HEK293 (cell line): ENCODE measurements around the gene ERGIC1.

ENCODE experiments used
- BCL11A ChIP-seq: fragments of 450-650 bp; formaldehyde crosslinking; IDR thresholded peaks from 2 replicates; pipeline ENCODE4 v1.5.1; 2016; ENCODE audit warnings: low read depth, missing biosample characterization, missing genetic modification characterization
- BCL11B ChIP-seq: fragments of 450-650 bp; formaldehyde crosslinking; IDR thresholded peaks from 2 replicates; pipeline ENCODE4 v1.5.1; 2016; ENCODE audit warnings: low read depth, missing biosample characterization, missing genetic modification characterization
- KLF10 ChIP-seq: fragments of 450-650 bp; IDR thresholded peaks from 2 replicates; pipeline ENCODE4 v1.5.1; 2018; ENCODE audit warnings: missing biosample characterization, mild to moderate bottlenecking, missing genetic modification characterization
- KLF9 ChIP-seq: fragments of 450-650 bp; formaldehyde crosslinking; IDR thresholded peaks from 2 replicates; pipeline ENCODE4 v1.5.1; 2016; ENCODE audit warnings: missing biosample characterization, missing genetic modification characterization, low read depth
- OSR2 ChIP-seq: fragments of 450-650 bp; formaldehyde crosslinking; IDR thresholded peaks from 2 replicates; pipeline ENCODE4 v1.5.1; 2016; ENCODE audit warnings: missing biosample characterization, missing genetic modification characterization
- PRDM1 ChIP-seq: fragments of 450-650 bp; formaldehyde crosslinking; IDR thresholded peaks from 2 replicates; pipeline ENCODE4; 2016; ENCODE audit warnings: missing biosample characterization, missing genetic modification characterization
- REPIN1 ChIP-seq: fragments of 450-650 bp; formaldehyde crosslinking; IDR thresholded peaks from 2 replicates; pipeline ENCODE4 v1.5.1; 2017; ENCODE audit warnings: missing biosample characterization, missing genetic modification characterization, low read depth
- SCRT1 ChIP-seq: fragments of 450-650 bp; formaldehyde crosslinking; IDR thresholded peaks from 2 replicates; pipeline ENCODE4 v1.5.1; 2016; ENCODE audit warnings: missing biosample characterization, missing genetic modification characterization, borderline replicate concordance
- SCRT2 ChIP-seq: fragments of 450-650 bp; formaldehyde crosslinking; IDR thresholded peaks from 2 replicates; pipeline ENCODE4 v1.5.1; 2016; ENCODE audit warnings: missing biosample characterization, missing genetic modification characterization
- ZBTB1 ChIP-seq: fragments of 450-650 bp; formaldehyde crosslinking; IDR thresholded peaks from 2 replicates; pipeline ENCODE4 v1.5.1; 2016; ENCODE audit warnings: missing biosample characterization, missing genetic modification characterization
- ZIC2 ChIP-seq: fragments of 450-650 bp; formaldehyde crosslinking; IDR thresholded peaks from 2 replicates; pipeline ENCODE4 v1.5.1; 2016; ENCODE audit warnings: missing biosample characterization, missing genetic modification characterization
- ZNF112 ChIP-seq: fragments of 450-650 bp; formaldehyde crosslinking; IDR thresholded peaks from 2 replicates; pipeline ENCODE4 v1.5.0; 2017; ENCODE audit warnings: missing biosample characterization, missing genetic modification characterization
- ZNF121 ChIP-seq: fragments of 450-650 bp; formaldehyde crosslinking; IDR thresholded peaks from 2 replicates; pipeline ENCODE4 v1.5.1; 2016; ENCODE audit warnings: missing biosample characterization, missing genetic modification characterization
- ZNF16 ChIP-seq: fragments of 450-650 bp; formaldehyde crosslinking; IDR thresholded peaks from 2 replicates; pipeline ENCODE4 v1.5.1; 2016; ENCODE audit warnings: low read depth, missing biosample characterization, missing genetic modification characterization
- ZNF175 ChIP-seq: fragments of 450-650 bp; formaldehyde crosslinking; IDR thresholded peaks from 2 replicates; pipeline ENCODE4 v1.5.1; 2016; ENCODE audit warnings: missing biosample characterization, missing genetic modification characterization
- ZNF214 ChIP-seq: fragments of 450-650 bp; formaldehyde crosslinking; IDR thresholded peaks from 2 replicates; pipeline ENCODE4 v1.5.1; 2017; ENCODE audit warnings: missing biosample characterization, mild to moderate bottlenecking, missing genetic modification characterization, borderline replicate concordance
- ZNF274 ChIP-seq, 2 experiments: fragments of 200-500 bp in 1 of 2; fragments of 450-650 bp in 1 of 2; sonication (Bioruptor generic) in 1 of 2; formaldehyde crosslinking in 1 of 2; IDR thresholded peaks; 2 replicates each; pipeline versions ENCODE4 v1.5.1 to v1.6.1; 2014 to 2016; ENCODE audit warnings: borderline replicate concordance in 1 of 2, inconsistent platforms in 1 of 2, low read length in 1 of 2, missing biosample characterization in 1 of 2, missing genetic modification characterization in 1 of 2
- ZNF292 ChIP-seq: fragments of 450-650 bp; formaldehyde crosslinking; IDR thresholded peaks from 2 replicates; pipeline ENCODE4 v1.5.1; 2016; ENCODE audit warnings: low read depth, missing biosample characterization, missing genetic modification characterization, borderline replicate concordance
- ZNF341 ChIP-seq: fragments of 450-650 bp; formaldehyde crosslinking; IDR thresholded peaks from 2 replicates; pipeline ENCODE4; 2016; ENCODE audit warnings: low read depth, missing biosample characterization, missing genetic modification characterization
- ZNF530 ChIP-seq: fragments of 450-650 bp; formaldehyde crosslinking; IDR thresholded peaks from 2 replicates; pipeline ENCODE4 v1.5.1; 2016; ENCODE audit warnings: low read depth, missing biosample characterization, missing genetic modification characterization
- ZNF558 ChIP-seq: fragments of 450-650 bp; formaldehyde crosslinking; IDR thresholded peaks from 2 replicates; pipeline ENCODE4 v1.5.1; 2016; ENCODE audit warnings: missing biosample characterization, missing genetic modification characterization
- ZNF600 ChIP-seq: fragments of 450-650 bp; formaldehyde crosslinking; IDR thresholded peaks from 2 replicates; pipeline ENCODE4 v1.5.1; 2016; ENCODE audit warnings: missing biosample characterization, missing genetic modification characterization
- ZNF623 ChIP-seq: fragments of 450-650 bp; formaldehyde crosslinking; IDR thresholded peaks from 2 replicates; pipeline ENCODE4 v1.5.1; 2016; ENCODE audit warnings: missing biosample characterization, missing genetic modification characterization
- ZNF626 ChIP-seq: fragments of 450-650 bp; sonication (Bioruptor Pico); formaldehyde crosslinking; IDR thresholded peaks from 2 replicates; pipeline ENCODE4 v1.5.1; 2018; ENCODE audit warnings: missing biosample characterization, missing genetic modification characterization, inconsistent platforms
- ZNF629 ChIP-seq: fragments of 450-650 bp; formaldehyde crosslinking; IDR thresholded peaks from 2 replicates; pipeline ENCODE4 v1.5.1; 2017; ENCODE audit warnings: missing biosample characterization, missing genetic modification characterization
- ZNF654 ChIP-seq: fragments of 450-650 bp; formaldehyde crosslinking; IDR thresholded peaks from 2 replicates; pipeline ENCODE4 v1.5.1; 2016; ENCODE audit warnings: low read depth, missing biosample characterization, missing genetic modification characterization
- ZNF670 ChIP-seq: fragments of 450-650 bp; formaldehyde crosslinking; IDR thresholded peaks from 2 replicates; pipeline ENCODE4 v1.5.1; 2016; ENCODE audit warnings: missing biosample characterization, missing genetic modification characterization, low read depth
- ZNF707 ChIP-seq: fragments of 450-650 bp; formaldehyde crosslinking; IDR thresholded peaks from 2 replicates; pipeline ENCODE4 v1.5.1; 2016; ENCODE audit warnings: missing biosample characterization, missing genetic modification characterization
- ZNF776 ChIP-seq: fragments of 450-650 bp; formaldehyde crosslinking; IDR thresholded peaks from 2 replicates; pipeline ENCODE4 v1.5.0; 2017; ENCODE audit warnings: missing biosample characterization, missing genetic modification characterization, borderline replicate concordance
- ZNF777 ChIP-seq: fragments of 450-650 bp; formaldehyde crosslinking; IDR thresholded peaks from 2 replicates; pipeline ENCODE4 v1.5.1; 2017; ENCODE audit warnings: missing biosample characterization, missing genetic modification characterization, borderline replicate concordance
- ZNF785 ChIP-seq: fragments of 450-650 bp; formaldehyde crosslinking; IDR thresholded peaks from 2 replicates; pipeline ENCODE4 v1.5.1; 2016; ENCODE audit warnings: missing biosample characterization, missing genetic modification characterization
- ZNF843 ChIP-seq: fragments of 450-650 bp; formaldehyde crosslinking; IDR thresholded peaks from 2 replicates; pipeline ENCODE4 v1.5.1; 2016; ENCODE audit warnings: missing biosample characterization, missing genetic modification characterization
- ZSCAN30 ChIP-seq: fragments of 450-650 bp; IDR thresholded peaks from 2 replicates; pipeline ENCODE4 v1.5.1; 2018; ENCODE audit warnings: missing biosample characterization, mild to moderate bottlenecking, missing genetic modification characterization, moderate library complexity
- TF ChIP-seq, protein P1 (sequence below): fragments of 450-650 bp; formaldehyde crosslinking; IDR thresholded peaks from 2 replicates; pipeline ENCODE4 v1.5.1; 2016; ENCODE audit warnings: missing biosample characterization, missing genetic modification characterization
- TF ChIP-seq, protein P2 (sequence below): fragments of 450-650 bp; formaldehyde crosslinking; IDR thresholded peaks from 2 replicates; pipeline ENCODE4 v1.5.1; 2017; ENCODE audit warnings: missing biosample characterization, missing genetic modification characterization
- TF ChIP-seq, protein P3 (sequence below): fragments of 450-650 bp; IDR thresholded peaks from 2 replicates; pipeline ENCODE4 v1.5.1; 2018; ENCODE audit warnings: missing biosample characterization, mild to moderate bottlenecking, missing genetic modification characterization
- TF ChIP-seq, protein P4 (sequence below): fragments of 450-650 bp; formaldehyde crosslinking; IDR thresholded peaks from 2 replicates; pipeline ENCODE4 v1.5.1; 2017; ENCODE audit warnings: missing biosample characterization, missing genetic modification characterization

Gene ERGIC1

DNA sequence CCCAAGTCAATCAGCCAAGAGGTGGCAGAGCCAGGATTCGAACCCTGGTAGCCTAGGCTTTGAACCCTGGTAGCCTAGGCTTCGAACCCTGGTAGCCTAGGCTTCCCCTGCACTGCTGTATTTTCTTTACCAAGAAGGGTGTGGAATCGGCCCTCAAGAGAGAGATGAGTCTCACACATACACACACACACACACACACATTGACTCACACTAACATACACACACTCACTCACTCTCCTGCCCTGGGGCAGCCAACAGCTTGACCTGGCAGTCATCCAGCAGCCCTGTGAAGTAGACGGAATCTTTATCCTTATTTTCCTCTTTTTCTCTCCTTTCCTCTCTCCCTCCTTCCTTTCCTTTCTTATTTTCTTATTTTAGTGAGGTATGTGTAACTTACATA, 69.7 kb downstream of the ERGIC1 start (continued):
- TF ChIP-seq, protein P1, sequence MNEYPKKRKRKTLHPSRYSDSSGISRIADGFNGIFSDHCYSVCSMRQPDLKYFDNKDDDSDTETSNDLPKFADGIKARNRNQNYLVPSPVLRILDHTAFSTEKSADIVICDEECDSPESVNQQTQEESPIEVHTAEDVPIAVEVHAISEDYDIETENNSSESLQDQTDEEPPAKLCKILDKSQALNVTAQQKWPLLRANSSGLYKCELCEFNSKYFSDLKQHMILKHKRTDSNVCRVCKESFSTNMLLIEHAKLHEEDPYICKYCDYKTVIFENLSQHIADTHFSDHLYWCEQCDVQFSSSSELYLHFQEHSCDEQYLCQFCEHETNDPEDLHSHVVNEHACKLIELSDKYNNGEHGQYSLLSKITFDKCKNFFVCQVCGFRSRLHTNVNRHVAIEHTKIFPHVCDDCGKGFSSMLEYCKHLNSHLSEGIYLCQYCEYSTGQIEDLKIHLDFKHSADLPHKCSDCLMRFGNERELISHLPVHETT (tag by site-specific recombination): peak; percentile 86
- TF ChIP-seq REPIN1 (tag by site-specific recombination) (no peak), ZIC2 (peak; percentile 88), ZNF214 (tag by site-specific recombination) (no peak), ZNF654 (tag by site-specific recombination) (no peak), ZNF629 (peak; percentile 86), ZBTB1 (tag by site-specific recombination) (0 out of 2 replicates have a peak, but pooled peaks have one; percentile 54), PRDM1 (tag by site-specific recombination) (peak; percentile 98), SCRT2 (peak; percentile 68), ZNF670 (tag by site-specific recombination) (no peak), ZNF707 (tag by site-specific recombination) (no peak), ZNF785 (tag by site-specific recombination) (peak; percentile 89), KLF10 (tag by site-specific recombination) (no peak), ZNF623 (tag by site-specific recombination) (peak; percentile 50), BCL11B (tag by site-specific recombination) (peak; percentile 65; the same call in 1 of the 2 replicates), ZNF530 (no peak), KLF9 (tag by site-specific recombination) (peak; percentile 56; the same call in 1 of the 2 replicates), ZNF558 (tag by site-specific recombination) (peak; percentile 78), ZNF121 (tag by site-specific recombination) (no peak), SCRT1 (no peak), ZNF600 (tag by site-specific recombination) (peak; percentile 82), ZNF16 (no peak), ZNF626 (tag by site-specific recombination) (no peak), ZNF175 (tag by site-specific recombination) (no peak), OSR2 (no peak), ZNF274 (IDR thresholded peaks at IDR 0.05; ENCODE audit: low read length) (no peak), ZNF274 (tag by site-specific recombination; IDR thresholded peaks at IDR 0.05; ENCODE audit: borderline replicate concordance) (no peak), BCL11A (peak; percentile 75), ZNF843 (tag by site-specific recombination) (peak; percentile 88), ZSCAN30 (tag by site-specific recombination) (peak; percentile 66; the same call in 1 of the 2 replicates), ZNF777 (tag by site-specific recombination) (peak; percentile 68; the same call in 1 of the 2 replicates), ZNF292 (tag by site-specific recombination) (no peak), ZNF112 (tag by site-specific recombination) (peak; percentile 94), ZNF776 (tag by site-specific recombination) (peak; percentile 98), ZNF341 (tag by site-specific recombination) (no peak)
- TF ChIP-seq, protein P2, sequence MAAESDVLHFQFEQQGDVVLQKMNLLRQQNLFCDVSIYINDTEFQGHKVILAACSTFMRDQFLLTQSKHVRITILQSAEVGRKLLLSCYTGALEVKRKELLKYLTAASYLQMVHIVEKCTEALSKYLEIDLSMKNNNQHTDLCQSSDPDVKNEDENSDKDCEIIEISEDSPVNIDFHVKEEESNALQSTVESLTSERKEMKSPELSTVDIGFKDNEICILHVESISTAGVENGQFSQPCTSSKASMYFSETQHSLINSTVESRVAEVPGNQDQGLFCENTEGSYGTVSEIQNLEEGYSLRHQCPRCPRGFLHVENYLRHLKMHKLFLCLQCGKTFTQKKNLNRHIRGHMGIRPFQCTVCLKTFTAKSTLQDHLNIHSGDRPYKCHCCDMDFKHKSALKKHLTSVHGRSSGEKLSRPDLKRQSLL: no peak
- TF ChIP-seq, protein P3, sequence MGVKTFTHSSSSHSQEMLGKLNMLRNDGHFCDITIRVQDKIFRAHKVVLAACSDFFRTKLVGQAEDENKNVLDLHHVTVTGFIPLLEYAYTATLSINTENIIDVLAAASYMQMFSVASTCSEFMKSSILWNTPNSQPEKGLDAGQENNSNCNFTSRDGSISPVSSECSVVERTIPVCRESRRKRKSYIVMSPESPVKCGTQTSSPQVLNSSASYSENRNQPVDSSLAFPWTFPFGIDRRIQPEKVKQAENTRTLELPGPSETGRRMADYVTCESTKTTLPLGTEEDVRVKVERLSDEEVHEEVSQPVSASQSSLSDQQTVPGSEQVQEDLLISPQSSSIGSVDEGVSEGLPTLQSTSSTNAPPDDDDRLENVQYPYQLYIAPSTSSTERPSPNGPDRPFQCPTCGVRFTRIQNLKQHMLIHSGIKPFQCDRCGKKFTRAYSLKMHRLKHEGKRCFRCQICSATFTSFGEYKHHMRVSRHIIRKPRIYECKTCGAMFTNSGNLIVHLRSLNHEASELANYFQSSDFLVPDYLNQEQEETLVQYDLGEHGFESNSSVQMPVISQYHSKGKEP: no peak
- TF ChIP-seq, protein P4, sequence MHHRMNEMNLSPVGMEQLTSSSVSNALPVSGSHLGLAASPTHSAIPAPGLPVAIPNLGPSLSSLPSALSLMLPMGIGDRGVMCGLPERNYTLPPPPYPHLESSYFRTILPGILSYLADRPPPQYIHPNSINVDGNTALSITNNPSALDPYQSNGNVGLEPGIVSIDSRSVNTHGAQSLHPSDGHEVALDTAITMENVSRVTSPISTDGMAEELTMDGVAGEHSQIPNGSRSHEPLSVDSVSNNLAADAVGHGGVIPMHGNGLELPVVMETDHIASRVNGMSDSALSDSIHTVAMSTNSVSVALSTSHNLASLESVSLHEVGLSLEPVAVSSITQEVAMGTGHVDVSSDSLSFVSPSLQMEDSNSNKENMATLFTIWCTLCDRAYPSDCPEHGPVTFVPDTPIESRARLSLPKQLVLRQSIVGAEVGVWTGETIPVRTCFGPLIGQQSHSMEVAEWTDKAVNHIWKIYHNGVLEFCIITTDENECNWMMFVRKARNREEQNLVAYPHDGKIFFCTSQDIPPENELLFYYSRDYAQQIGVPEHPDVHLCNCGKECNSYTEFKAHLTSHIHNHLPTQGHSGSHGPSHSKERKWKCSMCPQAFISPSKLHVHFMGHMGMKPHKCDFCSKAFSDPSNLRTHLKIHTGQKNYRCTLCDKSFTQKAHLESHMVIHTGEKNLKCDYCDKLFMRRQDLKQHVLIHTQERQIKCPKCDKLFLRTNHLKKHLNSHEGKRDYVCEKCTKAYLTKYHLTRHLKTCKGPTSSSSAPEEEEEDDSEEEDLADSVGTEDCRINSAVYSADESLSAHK (tag by site-specific recombination): peak; percentile 69; the same call in 1 of the 2 replicates
